ENCODE data around the gene PER1. TPM values are rescaled to one million over a fixed set of nuclear protein-coding genes. Genes with fewer than 3 reads are reported as not detected.

Gene PER1
- total RNA-seq, 1 donor from 2014 or later = 21.9 TPM

GRCh38 chr17:8124350-8125153 is 27.7 kb downstream of the PER1 start:
- no peak for FAIRE-seq
- Histone ChIP-seq H3K4me3 (ENCODE audit: low read depth, low read length) (peak overlapping the region; percentile 45), H3K27me3 (ENCODE audit: control insufficient read depth, insufficient read depth, low read length) (peaks cover 3% of the 10 kb centered on the region), H3K36me3 (ENCODE audit: control insufficient read depth, insufficient read depth, low read length) (no peaks in the 10 kb centered on the region)
- TF ChIP-seq CTCF (IDR thresholded peaks at IDR 0.05; ENCODE audit: insufficient read depth, low read length, severe bottlenecking) = no peak
- DNase-seq (ENCODE audit: low read depth) = no peak

- Histone ChIP-seq H3K27me3 (ENCODE audit: control insufficient read depth, insufficient read depth, low read length) (peaks cover 3% of the 10 kb centered on the region), H3K4me3 (ENCODE audit: low read depth, low read length) (peak within 1 kb of the TSS; percentile 45), H3K36me3 (ENCODE audit: control insufficient read depth, insufficient read depth, low read length) (no peaks in the 10 kb centered on the region)
- no peak for TF ChIP-seq CTCF (IDR thresholded peaks at IDR 0.05; ENCODE audit: insufficient read depth, low read length, severe bottlenecking)
- no peak for FAIRE-seq
- DNase-seq (ENCODE audit: low read depth) = no peak
These were observed 28.4 kb downstream of the PER1 start, which contains the start of gene HES7 for GRCh38 chr17:8123695-8124349. Gene HES7 (minus strand): TSS chr17:8124106. CDS start chr17:8124084, 22 bp downstream.

- no peak for TF ChIP-seq CTCF (IDR thresholded peaks at IDR 0.05; ENCODE audit: insufficient read depth, low read length, severe bottlenecking)
- FAIRE-seq = no peak
These were observed 29.1 kb downstream of the PER1 start for GRCh38 chr17:8122924-8123694.

GRCh38 chr17:8122422-8122923 is 29.7 kb downstream of the PER1 start:
- FAIRE-seq = no peak
- peak overlapping the region; percentile 45 for H3K4me3 ChIP-seq (ENCODE audit: low read depth, low read length)
- TF ChIP-seq CTCF (IDR thresholded peaks at IDR 0.05; ENCODE audit: insufficient read depth, low read length, severe bottlenecking) = no peak
- peaks cover 3% of the 10 kb centered on the region for H3K27me3 ChIP-seq (ENCODE audit: control insufficient read depth, insufficient read depth, low read length)
- no peaks in the 10 kb centered on the region for H3K36me3 ChIP-seq (ENCODE audit: control insufficient read depth, insufficient read depth, low read length)
- no peak for DNase-seq (ENCODE audit: low read depth)

More at GRCh38 chr17:8122924-8123694, 29.1 kb downstream of the PER1 start:
- Histone ChIP-seq H3K36me3 (ENCODE audit: control insufficient read depth, insufficient read depth, low read length) (no peaks in the 10 kb centered on the region), H3K4me3 (ENCODE audit: low read depth, low read length) (peak overlapping the region; percentile 45), H3K27me3 (ENCODE audit: control insufficient read depth, insufficient read depth, low read length) (peaks cover 3% of the 10 kb centered on the region)
- no peak for DNase-seq (ENCODE audit: low read depth)

GRCh38 chr17:8121681-8122421 is 30.4 kb downstream of the PER1 start:
- peak overlapping the region; percentile 45 for H3K4me3 ChIP-seq (ENCODE audit: low read depth, low read length)
- no peak for DNase-seq (ENCODE audit: low read depth)
- no peaks in the 10 kb centered on the region for H3K36me3 ChIP-seq (ENCODE audit: control insufficient read depth, insufficient read depth, low read length)
- peaks cover 3% of the 10 kb centered on the region for H3K27me3 ChIP-seq (ENCODE audit: control insufficient read depth, insufficient read depth, low read length)
- FAIRE-seq = no peak
- peak; percentile 58 for TF ChIP-seq CTCF (IDR thresholded peaks at IDR 0.05; ENCODE audit: insufficient read depth, low read length, severe bottlenecking)
